Activated naive CD4-positive, alpha-beta T cell treated with anti-CD3 and anti-CD28 coated beads, Interleukin-2, amount 50 U/mL, for 72 hours (primary cell): ENCODE results near the gene DDX60. TPM values are rescaled to one million over a fixed set of nuclear protein-coding genes. Genes with fewer than 3 reads are reported as not detected.
"Not testable (repeated sequence)": the region's sequence is repeated elsewhere in the genome, so short reads cannot be mapped to it uniquely, and the experiment has no call there.

Source experiments
- ATAC-seq, 2 donors: fragments of 150-1000 bp; cut with Tn5 transposase; 2 replicates each; pipeline ENCODE4 v1.10.0; 2021; ENCODE audit warnings: mild to moderate bottlenecking in 2 of 2, moderate library complexity in 2 of 2
- DNase-seq, 2 donors: peaks; one replicate each; pipeline ENCODE4 v3.0.0; 2021 to 2022; ENCODE audit warnings: low spot score in 2 of 2
- H3K27ac Mint-ChIP-seq, 2 donors: one replicate each; pipeline ENCODE4 v1.8.0; 2022; ENCODE audit warnings: mild to moderate bottlenecking in 2 of 2, mixed read lengths in 2 of 2
- H3K36me3 Mint-ChIP-seq, 2 donors: one replicate each; pipeline ENCODE4 v1.8.0; 2022; ENCODE audit warnings: mixed read lengths in 2 of 2
- H3K9me3 Mint-ChIP-seq, 2 donors: one replicate each; pipeline ENCODE4 v1.8.0; 2022; ENCODE audit warnings: mixed read lengths in 2 of 2
- total RNA-seq, 2 donors: library from RNA; stranded (reverse); gene quantifications; one replicate each; pipeline ENCODE4 v1.2.3, GENCODE V29; 2022

The DDX60 gene, protein sequence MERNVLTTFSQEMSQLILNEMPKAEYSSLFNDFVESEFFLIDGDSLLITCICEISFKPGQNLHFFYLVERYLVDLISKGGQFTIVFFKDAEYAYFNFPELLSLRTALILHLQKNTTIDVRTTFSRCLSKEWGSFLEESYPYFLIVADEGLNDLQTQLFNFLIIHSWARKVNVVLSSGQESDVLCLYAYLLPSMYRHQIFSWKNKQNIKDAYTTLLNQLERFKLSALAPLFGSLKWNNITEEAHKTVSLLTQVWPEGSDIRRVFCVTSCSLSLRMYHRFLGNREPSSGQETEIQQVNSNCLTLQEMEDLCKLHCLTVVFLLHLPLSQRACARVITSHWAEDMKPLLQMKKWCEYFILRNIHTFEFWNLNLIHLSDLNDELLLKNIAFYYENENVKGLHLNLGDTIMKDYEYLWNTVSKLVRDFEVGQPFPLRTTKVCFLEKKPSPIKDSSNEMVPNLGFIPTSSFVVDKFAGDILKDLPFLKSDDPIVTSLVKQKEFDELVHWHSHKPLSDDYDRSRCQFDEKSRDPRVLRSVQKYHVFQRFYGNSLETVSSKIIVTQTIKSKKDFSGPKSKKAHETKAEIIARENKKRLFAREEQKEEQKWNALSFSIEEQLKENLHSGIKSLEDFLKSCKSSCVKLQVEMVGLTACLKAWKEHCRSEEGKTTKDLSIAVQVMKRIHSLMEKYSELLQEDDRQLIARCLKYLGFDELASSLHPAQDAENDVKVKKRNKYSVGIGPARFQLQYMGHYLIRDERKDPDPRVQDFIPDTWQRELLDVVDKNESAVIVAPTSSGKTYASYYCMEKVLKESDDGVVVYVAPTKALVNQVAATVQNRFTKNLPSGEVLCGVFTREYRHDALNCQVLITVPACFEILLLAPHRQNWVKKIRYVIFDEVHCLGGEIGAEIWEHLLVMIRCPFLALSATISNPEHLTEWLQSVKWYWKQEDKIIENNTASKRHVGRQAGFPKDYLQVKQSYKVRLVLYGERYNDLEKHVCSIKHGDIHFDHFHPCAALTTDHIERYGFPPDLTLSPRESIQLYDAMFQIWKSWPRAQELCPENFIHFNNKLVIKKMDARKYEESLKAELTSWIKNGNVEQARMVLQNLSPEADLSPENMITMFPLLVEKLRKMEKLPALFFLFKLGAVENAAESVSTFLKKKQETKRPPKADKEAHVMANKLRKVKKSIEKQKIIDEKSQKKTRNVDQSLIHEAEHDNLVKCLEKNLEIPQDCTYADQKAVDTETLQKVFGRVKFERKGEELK (N-terminal part only)
- total RNA-seq: 10 to 100 TPM in 1 of 2 donors, 1 to 10 TPM in 1; 6.4 to 25.6 TPM

DNA sequence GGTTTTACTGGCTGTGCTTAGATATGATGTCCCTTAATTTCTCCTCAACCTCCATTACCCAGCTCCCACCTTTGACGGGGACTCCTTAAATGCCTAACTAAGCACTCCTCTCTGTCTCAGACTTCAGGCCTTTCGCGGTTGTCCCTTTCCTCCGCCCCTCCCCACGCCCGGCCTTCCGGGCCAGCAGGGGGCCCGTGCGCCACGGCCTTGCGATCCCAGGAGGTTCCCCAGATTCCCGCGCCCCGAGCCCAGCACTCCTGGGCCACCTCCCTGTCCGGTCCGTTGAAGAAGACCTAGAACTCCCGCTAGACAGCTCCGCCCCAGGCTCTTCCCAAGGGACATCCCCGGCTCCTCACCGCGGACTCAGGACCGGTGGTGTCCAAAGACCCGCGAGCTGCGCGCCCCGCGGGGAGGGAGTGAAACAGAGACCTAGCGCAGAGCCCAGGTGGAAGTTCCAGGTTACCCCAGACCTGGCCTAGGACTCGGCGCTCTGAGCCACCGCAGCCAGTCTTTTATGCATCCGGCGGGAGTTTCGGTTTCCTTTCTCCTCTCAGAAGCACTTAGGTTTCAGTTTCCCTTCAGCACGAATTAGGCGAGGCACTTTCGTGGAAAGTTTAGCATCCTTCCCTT lies at the start of gene DDX60:
Gene DDX60, minus strand, starts transcription at position 487 of the 630 bp plus-strand sequence. CDS start 7,493 bp downstream, outside the sequence.
- Mint-ChIP-seq H3K27ac (peak within 1 kb of the TSS; percentile 94), H3K9me3 (peaks cover 0 to 9% of the 10 kb centered on the region in 2 donors), H3K36me3 (no peaks in the 10 kb centered on the region)
- DNase-seq: peak; percentile 76 to 84
- ATAC-seq: peak; percentile 97 to 98

DNA sequence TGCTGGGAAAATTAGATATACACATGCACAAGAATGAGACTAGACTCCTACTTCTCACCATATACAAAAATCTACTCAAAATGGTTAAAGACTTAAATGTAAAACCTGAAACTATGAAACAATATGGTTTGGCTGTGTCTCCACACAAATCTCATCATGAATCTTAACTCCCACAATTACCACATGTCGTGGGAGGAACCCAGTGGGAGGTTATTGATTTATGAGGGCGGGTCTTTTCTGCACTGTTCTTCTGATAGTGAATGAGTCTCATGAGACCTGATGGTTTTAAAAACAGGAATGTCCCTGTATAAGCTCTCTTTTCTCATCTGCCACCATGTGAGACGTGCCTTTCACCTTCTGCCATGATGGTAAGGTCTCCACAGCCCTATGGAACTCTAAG lies 48.5 kb upstream of the DDX60 start:
- Mint-ChIP-seq H3K36me3 (peaks cover 22 to 58% of the 10 kb centered on the region in 2 donors), H3K27ac (peak overlapping the region in 1 of 2 donors; percentile 15), H3K9me3 (peaks cover 0 to 4% of the 10 kb centered on the region in 2 donors)
- ATAC-seq: no peak
- no peak for DNase-seq

DNA sequence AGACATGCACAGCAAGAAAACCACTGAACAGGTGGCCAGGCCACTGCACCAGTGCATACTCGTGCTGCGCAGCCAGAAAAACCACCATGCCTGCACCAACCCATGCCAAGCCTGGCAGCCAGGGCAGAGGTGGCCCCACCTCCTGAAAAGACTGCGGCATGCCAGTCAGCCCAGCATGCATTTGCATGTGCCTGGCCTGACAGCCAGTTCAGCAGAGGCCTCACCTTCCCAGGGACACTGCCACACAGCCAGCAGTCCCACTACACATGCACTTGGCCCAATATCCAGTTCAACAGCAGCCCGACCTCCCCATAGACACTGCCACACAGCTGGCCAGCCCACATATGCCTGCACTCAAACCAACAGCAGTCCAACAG lies 43.5 kb upstream of the DDX60 start:
- no peak for DNase-seq
- H3K9me3 Mint-ChIP-seq: peaks cover 9% of the 10 kb centered on the region in 2 donors
- no peak overlapping the region for H3K27ac Mint-ChIP-seq
- ATAC-seq: no peak
- H3K36me3 Mint-ChIP-seq: peaks cover 40 to 47% of the 10 kb centered on the region in 2 donors

DNA sequence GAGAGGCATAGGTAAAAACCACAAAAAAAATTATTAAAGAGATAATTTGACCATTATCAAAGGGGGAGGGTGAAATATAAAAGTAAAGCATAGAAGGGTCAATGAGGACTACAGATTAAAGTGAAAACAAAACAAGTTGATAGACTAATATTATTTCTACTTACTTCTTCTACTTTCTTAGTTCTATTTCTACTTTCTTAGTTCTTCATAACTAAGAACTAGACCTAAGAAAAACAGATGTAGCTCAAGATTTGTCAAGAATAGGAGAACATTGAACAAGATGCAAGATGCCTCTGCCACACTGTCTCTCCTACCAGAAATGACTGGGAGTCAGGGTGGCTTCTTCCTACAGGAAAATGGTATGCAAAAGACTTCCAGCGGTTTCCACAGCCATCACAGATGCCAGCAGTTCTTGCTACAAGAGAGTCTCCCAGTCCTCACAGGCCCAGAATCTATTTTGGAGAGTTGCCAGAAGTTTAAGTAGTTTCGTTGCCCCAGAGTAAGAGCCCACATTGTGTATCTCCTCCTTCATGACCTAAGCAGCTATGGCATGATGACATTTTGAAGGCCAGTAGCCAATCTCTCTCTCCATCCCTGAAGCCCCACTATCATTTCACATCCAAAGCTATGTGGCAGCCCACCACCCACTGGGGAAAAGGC lies 42.9 kb upstream of the DDX60 start:
- H3K36me3 Mint-ChIP-seq: peaks cover 43 to 49% of the 10 kb centered on the region in 2 donors
- no peak overlapping the region for H3K27ac Mint-ChIP-seq
- peaks cover 9% of the 10 kb centered on the region in 2 donors for H3K9me3 Mint-ChIP-seq
- ATAC-seq (no peak), DNase-seq (no peak)

DNA sequence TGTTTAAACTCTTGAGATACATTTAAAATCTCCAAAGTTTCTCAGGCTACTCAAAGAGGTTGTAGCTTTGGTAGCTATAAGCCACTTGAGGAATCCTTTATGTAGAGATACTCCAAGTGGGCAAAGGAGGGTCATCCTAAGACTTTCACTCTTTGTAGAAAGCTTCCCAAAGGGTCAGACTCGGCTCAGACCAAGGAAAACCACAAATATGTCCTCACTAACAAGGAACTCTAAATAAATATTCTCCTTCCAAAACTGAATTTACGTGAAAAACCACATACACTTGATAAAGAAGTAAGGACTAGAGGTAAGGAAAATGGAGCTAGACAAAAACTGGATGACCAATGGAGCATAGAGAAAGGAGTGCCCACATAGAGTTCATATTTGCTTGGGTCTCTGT lies 41.7 kb upstream of the DDX60 start:
- ATAC-seq (no peak), DNase-seq (no peak)
- Mint-ChIP-seq H3K36me3 (peaks cover 43 to 44% of the 10 kb centered on the region in 2 donors), H3K27ac (no peak overlapping the region), H3K9me3 (peaks cover 9% of the 10 kb centered on the region in 2 donors)

DNA sequence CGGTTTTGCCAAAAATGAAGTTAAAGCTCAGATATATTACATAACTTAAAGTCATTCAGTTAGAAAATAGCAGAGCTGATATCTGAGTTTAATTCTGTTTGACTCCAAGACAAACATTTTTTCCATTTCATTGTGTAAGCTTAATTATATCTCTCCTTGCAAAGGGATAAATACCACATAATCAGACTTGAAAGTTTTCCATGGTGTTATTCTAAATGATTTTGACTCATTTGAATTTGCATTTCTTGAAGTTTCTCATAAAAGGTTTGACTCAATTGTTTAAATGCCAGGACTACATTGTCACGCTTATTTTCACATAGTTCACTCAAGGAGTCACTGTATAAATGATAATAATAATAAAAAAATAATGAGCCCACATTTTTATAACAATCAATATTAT lies 39.4 kb upstream of the DDX60 start:
- ATAC-seq: no peak
- no peak for DNase-seq
- Mint-ChIP-seq H3K27ac (no peak overlapping the region), H3K9me3 (peaks cover 5 to 12% of the 10 kb centered on the region in 2 donors), H3K36me3 (peaks cover 39 to 43% of the 10 kb centered on the region in 2 donors)

DNA sequence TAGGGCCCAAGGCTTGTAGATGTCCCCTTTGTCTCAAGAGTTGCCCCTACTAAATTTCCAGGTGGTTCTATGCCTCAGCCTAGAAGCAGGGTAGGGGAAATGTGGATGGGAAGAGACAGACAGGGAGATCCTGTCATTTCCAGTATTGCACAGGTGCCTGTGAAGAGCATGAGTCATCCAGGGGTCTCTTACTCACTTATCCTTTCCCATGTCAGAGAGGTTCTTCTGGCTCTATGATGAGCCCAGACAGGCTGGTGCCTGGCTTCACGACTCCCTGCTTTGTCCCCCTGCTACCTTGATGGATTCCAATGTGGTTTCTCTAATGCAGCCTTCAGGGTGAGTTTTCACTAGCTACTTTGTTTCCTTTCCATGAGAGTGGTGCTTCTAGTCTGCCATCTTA lies 35.2 kb upstream of the DDX60 start:
- H3K36me3 Mint-ChIP-seq: peaks cover 14 to 40% of the 10 kb centered on the region in 2 donors
- peaks cover 29 to 34% of the 10 kb centered on the region in 2 donors for H3K9me3 Mint-ChIP-seq
- DNase-seq: no peak
- H3K27ac Mint-ChIP-seq: no peak overlapping the region
- ATAC-seq: no peak

DNA sequence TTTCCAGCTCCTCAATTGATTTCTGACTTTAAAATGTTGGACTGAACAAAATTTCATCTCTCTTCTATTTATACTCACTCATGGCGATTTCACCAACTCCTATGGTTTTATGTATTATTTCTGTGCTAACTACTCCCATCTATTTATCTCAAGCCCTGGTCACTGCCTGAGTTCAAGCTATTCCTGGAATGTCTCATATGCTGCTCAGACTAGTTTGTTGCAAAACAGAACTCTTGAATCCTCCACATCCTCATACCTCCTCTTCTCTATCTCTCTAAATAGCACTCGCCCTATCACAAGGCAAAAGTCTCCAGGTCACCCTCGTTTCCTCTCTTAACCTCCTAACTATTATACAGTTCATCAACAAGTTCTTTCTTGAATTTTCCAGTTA lies 19.0 kb upstream of the DDX60 start:
- no peak for DNase-seq
- ATAC-seq: no peak
- no peak overlapping the region for H3K27ac Mint-ChIP-seq
- H3K9me3 Mint-ChIP-seq: peaks cover 12 to 13% of the 10 kb centered on the region in 2 donors
- H3K36me3 Mint-ChIP-seq: peaks cover 0 to 13% of the 10 kb centered on the region in 2 donors

DNA sequence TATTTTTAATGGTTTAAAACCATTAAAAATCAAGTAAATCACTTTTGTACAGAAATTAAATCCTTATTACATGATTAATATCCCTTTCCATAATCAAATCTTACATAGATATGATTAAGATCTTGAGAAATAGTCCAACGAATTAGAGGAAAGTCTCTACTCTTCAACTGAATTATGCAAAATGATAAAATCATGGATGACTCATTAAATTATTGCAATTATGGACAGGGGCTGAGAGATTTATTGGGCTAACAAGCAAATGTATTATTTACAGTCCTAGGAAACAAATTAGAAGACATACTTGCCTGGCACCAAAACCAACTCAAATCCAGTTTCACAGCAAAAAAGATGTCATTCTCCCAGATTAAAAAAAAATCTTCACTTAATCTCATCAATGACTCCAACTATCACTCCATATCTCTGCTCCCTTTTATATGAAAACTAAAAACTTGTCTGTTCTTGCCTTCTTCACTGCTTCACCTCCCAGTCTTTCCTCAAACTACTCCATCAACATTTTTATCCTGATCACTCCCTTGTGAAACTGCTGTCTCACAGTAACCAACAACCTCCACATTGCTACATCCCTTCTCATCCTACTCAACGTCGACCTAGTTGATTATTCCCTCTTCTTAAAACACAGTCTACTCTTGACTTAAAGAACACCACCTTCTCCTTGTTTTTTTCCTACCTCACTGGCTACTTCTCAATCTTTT lies 18.4 kb upstream of the DDX60 start:
- Mint-ChIP-seq H3K9me3 (peaks cover 7 to 9% of the 10 kb centered on the region in 2 donors), H3K36me3 (peaks cover 0 to 8% of the 10 kb centered on the region in 2 donors), H3K27ac (no peak overlapping the region)
- ATAC-seq (no peak), DNase-seq (no peak)

DNA sequence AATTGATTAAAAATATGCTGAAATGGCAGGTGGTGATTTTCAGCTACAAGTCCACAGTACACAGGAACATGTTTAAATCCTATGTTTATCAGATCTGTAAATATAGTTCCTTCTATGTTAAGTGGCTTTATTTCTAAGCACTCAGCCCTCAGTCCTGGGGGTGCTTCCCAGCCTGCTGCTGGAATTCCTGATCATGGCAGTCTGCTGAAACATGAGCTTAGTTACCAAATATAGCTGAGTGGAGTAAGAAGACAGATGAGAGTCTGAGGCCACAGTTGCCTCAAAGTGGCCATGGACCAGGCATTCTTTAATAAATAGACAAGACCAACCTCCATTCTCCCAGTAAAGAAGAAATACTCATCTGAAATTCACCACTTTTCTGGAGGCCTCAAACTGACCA lies 17.1 kb upstream of the DDX60 start:
- Mint-ChIP-seq H3K36me3 (no peaks in the 10 kb centered on the region), H3K27ac (no peak overlapping the region), H3K9me3 (no peaks in the 10 kb centered on the region)
- ATAC-seq (no peak), DNase-seq (no peak)

DNA sequence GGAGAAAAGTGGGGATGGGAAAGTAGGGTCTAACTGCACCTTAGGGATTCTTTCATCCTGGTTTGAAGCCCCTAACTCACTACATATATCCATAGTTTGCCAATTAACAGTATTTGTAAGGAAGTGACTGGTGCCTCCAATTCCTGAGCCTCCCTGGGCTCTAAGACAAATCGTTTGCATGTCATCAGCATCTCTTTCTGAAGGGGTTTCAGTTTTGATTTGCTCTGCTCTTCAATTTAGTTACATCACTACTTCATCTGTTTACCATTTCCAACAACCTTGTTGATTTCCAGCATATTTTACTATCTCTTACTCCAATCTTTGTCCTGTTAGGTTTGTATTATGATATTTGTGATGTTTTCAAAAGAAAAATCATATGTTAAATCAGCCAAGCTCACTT lies 15.5 kb upstream of the DDX60 start:
- no peaks in the 10 kb centered on the region for H3K9me3 Mint-ChIP-seq
- DNase-seq (no peak), ATAC-seq (no peak)
- no peak overlapping the region for H3K27ac Mint-ChIP-seq
- H3K36me3 Mint-ChIP-seq: no peaks in the 10 kb centered on the region

DNA sequence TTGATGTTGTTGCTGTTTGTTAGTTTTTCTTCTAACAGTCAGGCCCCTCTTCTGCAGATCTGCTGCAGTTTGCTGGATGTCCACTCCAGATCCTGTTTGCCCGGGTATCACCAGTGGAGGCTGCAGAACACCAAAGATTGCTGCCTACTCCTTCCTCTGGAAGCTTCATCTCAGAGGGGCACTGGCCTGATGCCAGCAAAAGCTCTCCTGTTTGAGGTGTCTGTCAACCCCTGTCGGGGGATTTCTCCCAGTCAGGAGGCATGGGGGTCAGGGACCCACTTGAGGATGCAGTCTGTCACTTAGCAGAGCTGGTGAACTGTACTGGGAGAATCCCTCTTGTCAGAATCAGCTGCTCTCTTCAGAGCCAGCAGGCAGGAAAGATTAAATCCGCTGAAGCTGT lies 12.0 kb upstream of the DDX60 start:
- H3K9me3 Mint-ChIP-seq, H3K36me3 Mint-ChIP-seq, ATAC-seq, H3K27ac Mint-ChIP-seq, DNase-seq: not testable (repeated sequence)

DNA sequence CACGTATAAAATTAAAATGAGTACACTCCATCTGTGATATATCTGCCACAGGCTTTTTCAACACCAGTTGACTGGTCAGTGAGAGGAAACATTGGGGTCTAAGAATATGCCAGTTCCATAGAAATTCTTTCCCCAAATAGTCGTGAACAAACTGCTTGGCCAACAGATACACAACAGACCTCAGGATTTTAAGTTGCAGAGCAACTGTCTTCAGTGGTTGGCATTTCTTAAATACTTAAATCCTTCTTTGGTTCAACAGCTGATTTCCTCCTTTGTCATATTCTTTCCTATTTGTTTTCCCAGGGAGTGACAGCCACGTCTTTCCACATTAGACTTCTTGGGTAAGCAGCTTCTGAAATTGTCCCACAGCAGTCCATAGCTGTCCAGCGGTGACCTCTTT lies 7.0 kb upstream of the DDX60 start:
- no peak for ATAC-seq
- H3K9me3 Mint-ChIP-seq: peaks cover 0 to 14% of the 10 kb centered on the region in 2 donors
- DNase-seq: no peak
- no peak overlapping the region for H3K27ac Mint-ChIP-seq
- H3K36me3 Mint-ChIP-seq: no peaks in the 10 kb centered on the region

DNA sequence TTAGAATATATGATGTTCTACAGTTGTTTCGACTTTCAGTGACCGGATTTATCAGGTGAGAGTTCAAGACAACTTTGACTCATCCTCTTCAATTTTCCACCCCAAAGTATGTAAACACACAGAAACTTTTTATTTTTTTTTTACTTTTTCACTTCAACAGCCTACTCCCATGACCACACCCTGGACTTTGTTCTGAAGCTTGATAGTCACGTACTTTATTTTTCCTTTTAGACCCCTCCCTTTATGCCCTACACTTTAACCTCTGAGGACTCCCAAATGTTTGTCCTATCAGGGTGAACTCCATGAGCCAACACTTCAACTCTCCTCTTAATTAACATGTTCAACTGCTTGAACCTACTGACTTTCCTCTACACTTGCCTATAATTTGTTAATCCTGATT lies 2.5 kb upstream of the DDX60 start:
- DNase-seq: no peak
- no peak for ATAC-seq
- Mint-ChIP-seq H3K36me3 (no peaks in the 10 kb centered on the region), H3K9me3 (peaks cover 0 to 9% of the 10 kb centered on the region in 2 donors), H3K27ac (no peak overlapping the region)

DNA sequence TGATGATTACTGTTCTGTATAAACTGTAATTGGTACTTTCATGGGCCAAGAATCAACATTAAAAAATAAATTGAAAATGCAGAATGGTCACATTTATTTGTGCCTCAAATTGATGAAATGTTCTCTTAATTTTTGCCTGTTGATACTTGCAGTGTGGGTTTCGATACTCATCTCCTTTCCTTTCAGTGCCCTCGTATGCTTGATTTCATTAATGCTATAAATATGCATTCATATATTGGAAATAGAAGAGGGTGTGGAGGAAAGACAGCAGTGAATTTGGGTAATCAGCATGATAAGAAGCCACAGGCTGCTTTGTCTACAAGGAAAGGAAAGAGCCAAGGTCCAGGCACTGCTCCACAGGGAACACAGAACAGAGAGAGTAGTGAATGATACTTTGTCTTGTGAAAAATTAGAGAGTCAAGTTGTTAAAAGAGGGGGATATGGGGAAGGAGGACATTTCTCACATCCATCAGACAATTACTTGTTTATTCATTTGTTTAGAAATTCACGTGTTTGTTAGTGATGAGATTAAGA lies 1.0 kb upstream of the DDX60 start:
- no peak for DNase-seq
- peak overlapping the region in 1 of 2 donors; percentile 94 for H3K27ac Mint-ChIP-seq
- H3K36me3 Mint-ChIP-seq: no peaks in the 10 kb centered on the region
- peaks cover 0 to 9% of the 10 kb centered on the region in 2 donors for H3K9me3 Mint-ChIP-seq
- no peak for ATAC-seq
